GM21717 (cell line): ENCODE measurements around the gene NOX5.
"Not testable (repeated sequence)": the region's sequence is repeated elsewhere in the genome, so short reads cannot be mapped to it uniquely, and the experiment has no call there.

Experiments used
- ATAC-seq: cut with Tn5 transposase; IDR thresholded peaks from one replicate; pipeline ENCODE4 v1.9.1; 2021; ENCODE audit warnings: mild to moderate bottlenecking, moderate library complexity; ENCODE audit not compliant: unreplicated experiment

The NOX5 gene

GRCh38 chr15:69014454-69014853, at the start of gene NOX5:
Gene NOX5, plus strand, starts transcription at chr15:69014695. Its CDS starts 41 bp downstream, at chr15:69014736.
- ATAC-seq: no peak

GRCh38 chr15:68966996-68967395, 47.5 kb upstream of the NOX5 start:
- ATAC-seq: no peak

- ATAC-seq: no peak
Observed at GRCh38 chr15:68967948-68968347, 46.5 kb upstream of the NOX5 start.

GRCh38 chr15:68969298-68969697, 45.2 kb upstream of the NOX5 start:
- ATAC-seq: no peak

- ATAC-seq: no peak
Observed at GRCh38 chr15:68972201-68973065, 42.1 kb upstream of the NOX5 start.

- ATAC-seq: not testable (repeated sequence)
Observed at GRCh38 chr15:68975651-68976160, 38.8 kb upstream of the NOX5 start.

GRCh38 chr15:68977426-68977825, 37.1 kb upstream of the NOX5 start:
- not testable (repeated sequence) for ATAC-seq

- ATAC-seq: no peak
Observed at GRCh38 chr15:68979006-68979405, 35.5 kb upstream of the NOX5 start.

GRCh38 chr15:68979816-68980215, 34.7 kb upstream of the NOX5 start:
- no peak for ATAC-seq

- no peak for ATAC-seq
Observed at GRCh38 chr15:68980786-68981185, 33.7 kb upstream of the NOX5 start.

- ATAC-seq: no peak
Observed at GRCh38 chr15:68981941-68982340, 32.6 kb upstream of the NOX5 start.

- no peak for ATAC-seq
Observed at GRCh38 chr15:68982976-68983563, 31.4 kb upstream of the NOX5 start.

GRCh38 chr15:68983961-68984481, 30.5 kb upstream of the NOX5 start:
- ATAC-seq: no peak

- ATAC-seq: no peak
Observed at GRCh38 chr15:68984586-68984985, 29.9 kb upstream of the NOX5 start.

- ATAC-seq: no peak
Observed at GRCh38 chr15:68985361-68985891, 29.1 kb upstream of the NOX5 start.

- no peak for ATAC-seq
Observed at GRCh38 chr15:68986322-68986721, 28.2 kb upstream of the NOX5 start.

- ATAC-seq: no peak
Observed at GRCh38 chr15:68987120-68987519, 27.4 kb upstream of the NOX5 start.

GRCh38 chr15:68987676-68988075, 26.8 kb upstream of the NOX5 start:
- no peak for ATAC-seq

GRCh38 chr15:68989541-68990230, 24.8 kb upstream of the NOX5 start:
- no peak for ATAC-seq

GRCh38 chr15:68990231-68990991, 24.1 kb upstream of the NOX5 start:
- ATAC-seq: no peak
